Measurements from ENCODE around the gene TRPM1. TPM values are rescaled to one million over a fixed set of nuclear protein-coding genes. Genes with fewer than 3 reads are reported as not detected.
A peak's percentile ranks its signal among the peaks of the same experiment; 100 is the strongest.

Gene TRPM1
- total RNA-seq, 1 donor from 2014 or later = not detected

- H3K9me3 Mint-ChIP-seq = no peaks in the 10 kb centered on the region
- no peak for DNase-seq
- H3K36me3 Mint-ChIP-seq (ENCODE audit: low read depth) = no peaks in the 10 kb centered on the region
- peaks cover 3% of the 10 kb centered on the region for H3K4me1 Mint-ChIP-seq
- H3K27ac Mint-ChIP-seq = no peak overlapping the region
- H3K4me3 Mint-ChIP-seq = no peak overlapping the region
- H3K27me3 Mint-ChIP-seq = peaks cover 11% of the 10 kb centered on the region
- intact Hi-C loops (cut with micrococcal nuclease) = no loop called here
Observed at GRCh38 chr15:31131853-31132375, 30.4 kb upstream of the TRPM1 start.

DNA sequence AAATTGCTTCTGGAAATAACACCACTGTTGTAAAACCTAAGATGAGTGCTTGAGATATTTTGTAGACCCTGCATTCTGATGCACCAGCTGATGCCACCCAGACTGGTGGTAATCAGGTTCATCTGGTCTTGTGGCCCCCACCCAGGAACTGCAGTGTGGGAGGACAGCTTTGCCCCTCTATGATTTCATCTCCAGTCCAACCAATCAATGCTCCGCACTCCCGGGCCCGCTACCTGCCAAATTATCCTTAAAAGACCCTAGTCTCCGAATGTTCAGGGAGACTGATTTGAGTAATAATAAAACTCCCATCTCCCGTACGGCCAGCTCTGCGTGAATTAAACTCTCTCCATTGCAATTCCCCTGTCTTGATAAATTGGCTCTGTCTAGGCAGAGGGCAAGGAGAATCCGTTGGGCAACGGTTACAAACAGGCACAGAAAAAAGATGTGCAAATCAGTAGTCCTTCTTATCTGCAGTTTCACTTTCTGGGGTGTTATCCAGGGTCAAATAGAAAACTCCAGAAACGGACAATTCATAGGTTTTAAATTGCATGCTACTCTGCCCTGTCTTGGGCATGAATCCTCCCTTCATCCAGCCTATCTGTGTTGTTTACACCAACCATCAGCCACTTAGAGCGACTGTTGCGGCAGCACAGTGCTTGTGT, 29.2 kb upstream of the TRPM1 start:
- no peak for DNase-seq
- H3K27ac Mint-ChIP-seq = no peak overlapping the region
- H3K9me3 Mint-ChIP-seq = no peaks in the 10 kb centered on the region
- no peak overlapping the region for H3K4me3 Mint-ChIP-seq
- H3K4me1 Mint-ChIP-seq = peaks cover 3% of the 10 kb centered on the region
- intact Hi-C loops (cut with micrococcal nuclease) = no loop called here
- no peaks in the 10 kb centered on the region for H3K36me3 Mint-ChIP-seq (ENCODE audit: low read depth)
- peaks cover 4% of the 10 kb centered on the region for H3K27me3 Mint-ChIP-seq

- Mint-ChIP-seq H3K9me3 (no peaks in the 10 kb centered on the region), H3K27me3 (peaks cover 2% of the 10 kb centered on the region), H3K27ac (no peak overlapping the region), H3K4me1 (peaks cover 3% of the 10 kb centered on the region), H3K4me3 (no peak overlapping the region), H3K36me3 (ENCODE audit: low read depth) (no peaks in the 10 kb centered on the region)
- intact Hi-C loops (cut with micrococcal nuclease) = no loop called here
- no peak for DNase-seq
Observed at GRCh38 chr15:31129769-31130303, 28.3 kb upstream of the TRPM1 start.

- H3K27ac Mint-ChIP-seq = no peak overlapping the region
- intact Hi-C loops (cut with micrococcal nuclease) = no loop called here
- H3K4me1 Mint-ChIP-seq = peaks cover 3% of the 10 kb centered on the region
- H3K27me3 Mint-ChIP-seq = peaks cover 2% of the 10 kb centered on the region
- H3K9me3 Mint-ChIP-seq = no peaks in the 10 kb centered on the region
- peak; percentile 93 for DNase-seq
- H3K4me3 Mint-ChIP-seq = no peak overlapping the region
- no peaks in the 10 kb centered on the region for H3K36me3 Mint-ChIP-seq (ENCODE audit: low read depth)
Observed at GRCh38 chr15:31128919-31129768, 27.6 kb upstream of the TRPM1 start.

GRCh38 chr15:31128477-31128876, 27.0 kb upstream of the TRPM1 start:
- no peaks in the 10 kb centered on the region for H3K9me3 Mint-ChIP-seq
- peaks cover 3% of the 10 kb centered on the region for H3K4me1 Mint-ChIP-seq
- peaks cover 2% of the 10 kb centered on the region for H3K27me3 Mint-ChIP-seq
- H3K4me3 Mint-ChIP-seq = no peak overlapping the region
- intact Hi-C loops (cut with micrococcal nuclease) = no loop called here
- DNase-seq = no peak
- no peaks in the 10 kb centered on the region for H3K36me3 Mint-ChIP-seq (ENCODE audit: low read depth)
- H3K27ac Mint-ChIP-seq = no peak overlapping the region

GRCh38 chr15:31127596-31128261, 26.2 kb upstream of the TRPM1 start:
- peaks cover 2% of the 10 kb centered on the region for H3K4me1 Mint-ChIP-seq
- intact Hi-C loops (cut with micrococcal nuclease) = no loop called here
- no peaks in the 10 kb centered on the region for H3K36me3 Mint-ChIP-seq (ENCODE audit: low read depth)
- H3K27ac Mint-ChIP-seq = no peak overlapping the region
- no peak overlapping the region for H3K4me3 Mint-ChIP-seq
- H3K9me3 Mint-ChIP-seq = no peaks in the 10 kb centered on the region
- peaks cover 4% of the 10 kb centered on the region for H3K27me3 Mint-ChIP-seq
- no peak for DNase-seq

- H3K27me3 Mint-ChIP-seq = peaks cover 17% of the 10 kb centered on the region
Observed at GRCh38 chr15:31125061-31125460, 23.5 kb upstream of the TRPM1 start.

DNA sequence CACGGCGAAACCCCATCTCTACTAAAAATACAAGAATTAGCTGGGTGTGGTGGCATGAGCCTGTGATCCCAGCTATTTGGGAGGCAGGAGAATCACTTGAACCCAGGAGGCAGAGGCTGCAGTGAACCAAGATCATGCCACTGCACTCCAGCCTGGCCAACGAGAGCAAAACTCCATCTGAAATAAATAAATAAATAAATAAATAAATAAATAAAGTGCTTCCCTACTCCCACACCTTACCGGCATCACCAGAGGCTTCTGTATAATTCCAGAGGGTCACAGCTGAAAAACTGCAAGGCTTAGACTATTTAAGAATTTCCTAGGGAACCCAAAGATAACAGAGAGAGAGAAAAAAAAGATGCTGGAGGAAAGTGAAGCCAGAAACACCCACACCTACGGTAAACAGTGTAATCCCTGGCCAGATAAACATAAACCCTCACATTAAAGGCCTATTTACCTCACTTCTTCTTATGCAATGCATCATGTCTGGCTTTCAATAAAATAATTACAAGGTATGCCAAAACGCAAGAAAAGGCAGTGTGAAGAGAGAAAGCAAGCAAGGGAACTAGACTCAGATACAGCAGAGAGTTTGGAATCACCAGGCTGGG, 15.0 kb upstream of the TRPM1 start:
- no peak overlapping the region for H3K4me3 Mint-ChIP-seq
- intact Hi-C loops (cut with micrococcal nuclease) = no loop called here
- no peaks in the 10 kb centered on the region for H3K4me1 Mint-ChIP-seq
- peaks cover 16% of the 10 kb centered on the region for H3K27me3 Mint-ChIP-seq
- peaks cover 10% of the 10 kb centered on the region for H3K9me3 Mint-ChIP-seq
- H3K27ac Mint-ChIP-seq = no peak overlapping the region
- no peaks in the 10 kb centered on the region for H3K36me3 Mint-ChIP-seq (ENCODE audit: low read depth)
- no peak for DNase-seq

More at GRCh38 chr15:31125061-31125460, 23.5 kb upstream of the TRPM1 start:
- peaks cover 2% of the 10 kb centered on the region for H3K4me1 Mint-ChIP-seq
- DNase-seq = no peak
- no peak overlapping the region for H3K4me3 Mint-ChIP-seq
- no peak overlapping the region for H3K27ac Mint-ChIP-seq
- no peaks in the 10 kb centered on the region for H3K36me3 Mint-ChIP-seq (ENCODE audit: low read depth)
- intact Hi-C loops (cut with micrococcal nuclease) = no loop called here
- H3K9me3 Mint-ChIP-seq = peaks cover 5% of the 10 kb centered on the region

DNA sequence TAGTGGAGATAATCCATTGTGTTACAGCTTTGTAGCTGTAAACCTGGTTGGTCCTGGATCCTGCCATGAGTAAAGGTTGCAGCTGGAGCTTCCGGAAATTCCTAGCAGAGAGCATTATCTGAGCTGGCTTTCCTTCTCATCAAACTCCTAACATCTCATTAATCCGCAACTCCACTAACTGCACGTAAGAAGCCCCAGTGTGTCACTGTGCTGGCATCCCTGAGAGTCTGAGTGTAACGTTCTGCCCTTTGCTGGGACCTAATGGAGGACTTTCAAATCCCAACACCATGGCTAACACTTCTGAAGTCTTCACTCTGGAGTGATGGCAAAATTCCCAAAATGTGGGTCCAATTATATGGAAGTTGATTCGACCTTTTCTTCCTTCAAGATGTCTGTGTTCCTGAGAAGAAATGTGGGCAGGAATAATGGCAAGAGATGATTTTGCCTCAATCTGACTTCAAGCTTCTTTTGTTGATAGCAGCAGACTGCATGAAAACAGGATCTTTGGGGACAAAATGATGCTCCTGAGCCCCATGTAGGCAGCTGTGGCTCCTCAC, 9.6 kb upstream of the TRPM1 start:
- Mint-ChIP-seq H3K4me1 (no peaks in the 10 kb centered on the region), H3K27me3 (peaks cover 7% of the 10 kb centered on the region), H3K4me3 (no peak overlapping the region), H3K9me3 (peaks cover 10% of the 10 kb centered on the region), H3K36me3 (ENCODE audit: low read depth) (no peaks in the 10 kb centered on the region), H3K27ac (no peak overlapping the region)
- intact Hi-C loops (cut with micrococcal nuclease) = no loop called here
- DNase-seq = no peak

- Mint-ChIP-seq H3K9me3 (no peaks in the 10 kb centered on the region), H3K27ac (no peak overlapping the region), H3K36me3 (ENCODE audit: low read depth) (no peaks in the 10 kb centered on the region), H3K27me3 (peaks cover 7% of the 10 kb centered on the region), H3K4me1 (no peaks in the 10 kb centered on the region), H3K4me3 (no peak overlapping the region)
- DNase-seq = no peak
- intact Hi-C loops (cut with micrococcal nuclease) = no loop called here
Observed at GRCh38 chr15:31108836-31109235, 7.3 kb upstream of the TRPM1 start.

DNA sequence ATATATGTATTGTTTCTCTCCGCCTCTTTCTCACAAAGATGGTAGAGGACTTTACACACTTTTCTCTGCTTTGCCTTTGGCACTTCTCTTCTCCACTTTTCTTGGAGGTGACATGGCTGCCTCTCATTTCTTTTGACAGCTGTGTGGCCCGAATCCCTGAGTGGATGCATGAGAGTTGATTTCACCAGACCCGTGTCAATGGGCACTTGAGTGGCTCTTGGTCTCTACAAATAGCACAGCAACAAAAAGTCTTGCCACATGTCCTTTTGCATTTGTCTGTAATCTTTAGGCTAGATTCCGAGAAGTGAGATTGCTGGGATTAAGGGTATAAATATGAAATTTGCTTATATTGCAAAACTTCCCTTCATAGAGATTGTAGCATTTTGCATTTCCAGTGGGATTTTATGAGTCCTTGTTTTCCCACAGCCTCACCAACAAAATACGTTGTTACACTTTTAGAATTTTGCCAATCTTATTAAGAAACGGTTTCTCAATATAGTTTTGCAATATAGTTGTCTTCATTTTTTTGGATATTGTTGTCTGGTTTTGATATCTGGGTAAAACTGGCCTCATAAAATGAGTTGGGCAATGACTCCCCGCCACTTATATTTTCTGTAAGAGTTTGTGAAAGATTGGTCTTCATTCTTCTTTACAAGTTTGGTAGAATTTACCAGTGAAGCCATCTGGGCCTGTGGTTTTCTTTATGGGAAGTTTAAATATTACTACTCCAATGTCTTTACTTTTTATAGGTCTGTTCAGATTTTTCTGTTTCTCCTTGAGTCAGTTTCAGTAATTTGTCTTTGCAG, 5.2 kb upstream of the TRPM1 start:
- Mint-ChIP-seq H3K27me3 (peaks cover 7% of the 10 kb centered on the region), H3K9me3 (no peaks in the 10 kb centered on the region), H3K4me3 (no peak overlapping the region), H3K27ac (no peak overlapping the region), H3K4me1 (no peaks in the 10 kb centered on the region), H3K36me3 (ENCODE audit: low read depth) (no peaks in the 10 kb centered on the region)
- intact Hi-C loops (cut with micrococcal nuclease) = no loop called here
- DNase-seq = no peak

DNA sequence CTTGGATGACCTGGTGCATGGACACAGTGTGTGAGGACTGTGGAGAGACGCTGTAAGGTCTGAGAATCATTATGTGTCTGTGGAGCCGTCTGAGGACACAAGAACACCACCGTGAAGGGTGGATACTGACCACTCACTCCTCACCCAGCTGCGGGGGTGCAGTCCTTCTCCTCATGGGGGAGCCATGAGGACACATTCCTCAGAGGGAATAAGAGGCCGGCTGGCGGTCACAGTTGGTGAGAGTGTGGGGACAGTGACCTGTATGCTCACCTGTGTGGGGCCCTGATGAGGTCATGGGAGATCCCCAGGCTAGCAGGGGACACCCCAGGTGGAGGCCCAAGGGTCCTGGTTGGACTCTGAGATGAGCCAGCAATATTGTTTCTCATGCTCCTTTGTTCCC, 2.5 kb upstream of the TRPM1 start:
- no peaks in the 10 kb centered on the region for H3K9me3 Mint-ChIP-seq
- intact Hi-C loops (cut with micrococcal nuclease) = no loop called here
- H3K4me3 Mint-ChIP-seq = no peak overlapping the region

More for the DNA sequence above, 2.5 kb upstream of the TRPM1 start:
- Mint-ChIP-seq H3K27me3 (peaks cover 14% of the 10 kb centered on the region), H3K27ac (no peak overlapping the region), H3K36me3 (ENCODE audit: low read depth) (no peaks in the 10 kb centered on the region), H3K4me1 (no peaks in the 10 kb centered on the region)
- no peak for DNase-seq
